Measurements from ENCODE around the gene KLF6.

Gene KLF6

DNA sequence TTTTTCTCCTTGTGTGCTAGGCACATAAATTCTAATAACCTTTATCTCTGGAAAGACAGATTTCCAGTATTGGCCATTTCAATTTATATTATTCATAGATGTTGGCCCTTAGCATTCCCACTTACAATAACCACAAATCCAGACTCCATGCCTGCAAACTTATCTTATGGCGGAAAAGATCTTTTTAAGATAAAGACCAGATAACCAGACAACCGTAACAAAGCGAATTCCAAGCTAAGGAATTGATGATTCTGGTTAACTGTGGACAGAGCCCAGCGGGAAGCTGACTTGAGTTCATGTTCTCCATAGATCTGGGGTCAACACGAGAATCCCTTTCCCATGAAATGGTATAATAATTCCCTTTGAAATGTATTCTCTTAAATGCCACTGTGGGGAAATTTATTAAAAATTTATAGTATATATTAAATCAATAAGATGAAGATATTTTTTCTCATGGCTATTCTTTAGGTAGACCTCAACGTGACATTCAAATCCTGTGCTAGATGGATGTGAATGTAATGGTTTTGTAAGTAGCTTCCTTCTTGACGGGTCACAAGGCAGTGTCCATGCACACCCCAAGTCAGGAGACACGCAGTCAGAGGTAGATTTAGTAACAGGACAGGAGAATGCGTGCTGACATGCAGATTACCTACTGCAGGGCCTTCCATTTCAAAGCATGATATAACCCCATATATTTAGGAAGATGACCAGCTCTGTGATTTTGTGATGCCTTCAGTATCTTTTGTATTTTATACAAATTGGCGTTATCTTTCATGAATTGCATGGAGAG lies 37.7 kb upstream of the KLF6 start:
- TF ChIP-seq GATA2 (IDR thresholded peaks at IDR 0.05; ENCODE audit: low read depth, low read length) (no peak), GATA3 (IDR thresholded peaks at IDR 0.05; ENCODE audit: low read depth, low read length) (no peak)

DNA sequence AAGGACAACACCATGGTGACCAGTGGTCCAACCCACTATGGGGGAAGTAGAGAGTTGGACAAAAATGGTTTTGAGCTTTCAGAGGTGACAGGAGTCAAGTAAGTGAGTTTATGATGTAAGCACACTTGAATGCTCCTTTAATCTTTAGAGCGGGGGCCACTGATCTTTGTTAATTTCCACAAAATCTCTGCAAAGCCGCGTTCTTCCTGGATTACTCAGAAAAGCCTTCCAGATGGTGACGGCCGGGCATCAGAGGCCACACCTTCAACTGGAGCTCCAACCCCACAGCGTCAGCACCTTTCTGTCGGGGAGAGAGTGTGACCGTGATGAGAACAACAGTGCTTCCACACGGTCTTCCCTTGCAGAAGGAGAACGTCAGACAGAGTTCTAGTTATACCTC lies 35.2 kb upstream of the KLF6 start:
- TF ChIP-seq GATA3 (IDR thresholded peaks at IDR 0.05; ENCODE audit: low read depth, low read length): no peak
- TF ChIP-seq GATA2 (IDR thresholded peaks at IDR 0.05; ENCODE audit: low read depth, low read length): no peak

DNA sequence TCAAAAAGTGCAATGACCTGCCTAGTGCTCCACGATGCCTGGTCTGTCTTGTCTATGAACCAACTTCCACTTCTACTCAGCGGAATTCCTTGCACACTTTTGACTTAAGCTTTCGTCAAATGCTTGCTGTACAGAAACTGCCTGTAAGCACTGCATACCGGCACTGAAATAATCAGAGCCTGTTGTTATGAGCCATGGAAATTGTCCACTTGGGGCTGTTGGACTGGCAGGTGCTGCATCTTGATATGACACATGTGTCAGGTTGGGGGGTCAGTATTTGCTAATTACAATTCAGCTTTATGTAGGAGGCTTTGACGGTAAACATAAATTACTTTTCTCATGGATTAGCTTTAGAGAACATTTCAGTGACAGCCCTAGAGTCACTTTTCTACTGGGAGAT lies 32.0 kb upstream of the KLF6 start:
- TF ChIP-seq GATA2 (IDR thresholded peaks at IDR 0.05; ENCODE audit: low read depth, low read length) (no peak), GATA3 (IDR thresholded peaks at IDR 0.05; ENCODE audit: low read depth, low read length) (no peak)

DNA sequence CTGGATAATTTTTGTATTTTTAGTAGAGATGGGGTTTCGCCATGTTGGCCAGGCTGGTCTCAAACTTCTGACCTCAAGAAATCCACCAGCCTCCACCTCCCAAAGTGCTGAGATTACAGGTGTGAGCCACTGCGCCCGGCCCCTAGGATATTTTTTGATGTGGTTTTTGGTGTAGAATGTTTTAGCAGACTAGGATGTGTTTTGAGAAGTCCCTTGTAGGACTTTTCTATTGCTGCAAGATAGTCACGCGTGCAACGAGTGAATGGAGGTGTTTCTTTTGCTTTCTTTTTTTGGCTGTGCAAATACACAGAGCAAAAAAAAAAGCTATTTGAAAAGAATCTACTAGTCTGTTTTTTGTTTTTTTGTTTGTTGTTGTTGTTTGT lies 29.8 kb upstream of the KLF6 start:
- TF ChIP-seq GATA3 (IDR thresholded peaks at IDR 0.05; ENCODE audit: low read depth, low read length): no peak
- no peak for TF ChIP-seq GATA2 (IDR thresholded peaks at IDR 0.05; ENCODE audit: low read depth, low read length)

DNA sequence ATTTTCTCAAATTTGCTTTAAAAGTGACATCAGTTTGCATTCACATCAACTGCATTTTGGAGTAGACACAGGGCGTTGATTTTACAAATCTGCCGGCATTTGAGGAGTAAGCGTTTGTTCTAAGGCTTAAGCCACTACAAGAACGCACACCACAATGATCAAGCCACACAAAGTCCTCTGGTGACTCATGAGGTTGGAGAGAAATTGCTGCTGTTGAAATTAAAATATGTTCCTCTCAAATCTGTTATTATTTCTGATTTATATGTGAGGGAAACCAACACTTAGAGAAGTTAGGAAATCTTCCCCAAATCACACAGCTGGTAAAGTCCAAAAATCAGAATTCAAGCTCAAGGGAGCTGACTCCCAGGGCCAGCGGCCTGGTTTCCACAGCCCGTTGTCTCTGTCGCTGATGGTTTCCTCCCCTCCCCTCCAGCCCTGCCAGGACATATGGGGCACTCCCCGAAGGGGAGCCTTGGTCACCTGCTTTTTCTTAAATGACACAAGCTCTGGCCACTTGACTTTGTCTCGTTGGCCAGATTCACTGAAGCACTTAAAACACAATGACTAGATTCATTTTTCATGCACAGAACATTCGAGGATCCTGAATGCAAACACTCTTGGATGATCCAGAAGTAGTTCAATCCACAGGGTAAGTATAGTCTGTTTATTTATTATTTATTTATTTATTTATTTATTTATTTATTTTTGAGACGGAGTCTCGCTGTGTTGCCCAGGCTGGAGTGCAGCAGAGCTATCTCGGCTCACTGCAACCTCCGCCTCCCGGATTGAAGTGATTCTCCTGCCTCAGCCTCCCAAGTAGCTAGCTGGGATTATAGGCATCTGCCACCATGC lies 29.2 kb upstream of the KLF6 start:
- TF ChIP-seq GATA2 (IDR thresholded peaks at IDR 0.05; ENCODE audit: low read depth, low read length): no peak
- TF ChIP-seq GATA3 (IDR thresholded peaks at IDR 0.05; ENCODE audit: low read depth, low read length): no peak

DNA sequence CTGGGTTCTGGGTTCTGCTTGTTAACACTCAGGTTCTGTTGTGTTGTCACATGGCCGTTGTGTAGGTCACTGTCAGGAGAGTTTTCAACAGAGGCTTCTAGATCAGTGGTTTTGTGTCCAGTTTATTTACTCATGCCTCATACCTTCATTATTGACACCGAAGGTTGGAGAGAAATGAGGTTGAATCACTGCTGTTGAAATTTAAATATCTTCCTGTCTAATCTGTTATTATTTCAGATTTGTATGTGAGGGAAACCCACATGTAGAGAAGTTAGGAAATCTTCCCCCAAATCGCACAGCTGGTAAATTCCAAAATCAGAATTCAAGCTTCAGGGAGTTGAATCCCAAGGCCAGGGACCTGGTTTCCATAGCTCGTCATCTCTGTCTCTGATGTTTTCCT lies 28.3 kb upstream of the KLF6 start:
- TF ChIP-seq GATA2 (IDR thresholded peaks at IDR 0.05; ENCODE audit: low read depth, low read length) (no peak), GATA3 (IDR thresholded peaks at IDR 0.05; ENCODE audit: low read depth, low read length) (no peak)

DNA sequence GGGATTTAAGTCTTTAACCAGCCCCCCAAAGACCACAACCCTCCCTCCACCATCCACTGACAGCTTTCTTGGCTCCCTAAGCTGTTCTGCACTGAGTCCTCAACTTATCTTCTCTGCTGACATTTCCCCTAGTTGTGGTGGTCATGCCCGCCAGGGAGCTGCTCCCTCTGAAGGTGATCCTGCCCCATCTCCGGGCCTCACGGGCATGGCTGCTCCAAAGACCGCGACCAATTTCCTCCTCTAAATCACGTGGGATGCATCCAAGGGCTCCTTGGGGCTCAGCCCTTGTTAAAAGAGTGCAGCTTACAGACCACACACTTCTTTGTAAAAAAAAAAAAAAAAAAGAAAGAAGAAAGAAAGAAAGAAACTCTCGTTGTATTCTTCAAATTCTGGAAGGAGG lies 27.1 kb upstream of the KLF6 start:
- TF ChIP-seq GATA3 (IDR thresholded peaks at IDR 0.05; ENCODE audit: low read depth, low read length): no peak
- no peak for TF ChIP-seq GATA2 (IDR thresholded peaks at IDR 0.05; ENCODE audit: low read depth, low read length)

DNA sequence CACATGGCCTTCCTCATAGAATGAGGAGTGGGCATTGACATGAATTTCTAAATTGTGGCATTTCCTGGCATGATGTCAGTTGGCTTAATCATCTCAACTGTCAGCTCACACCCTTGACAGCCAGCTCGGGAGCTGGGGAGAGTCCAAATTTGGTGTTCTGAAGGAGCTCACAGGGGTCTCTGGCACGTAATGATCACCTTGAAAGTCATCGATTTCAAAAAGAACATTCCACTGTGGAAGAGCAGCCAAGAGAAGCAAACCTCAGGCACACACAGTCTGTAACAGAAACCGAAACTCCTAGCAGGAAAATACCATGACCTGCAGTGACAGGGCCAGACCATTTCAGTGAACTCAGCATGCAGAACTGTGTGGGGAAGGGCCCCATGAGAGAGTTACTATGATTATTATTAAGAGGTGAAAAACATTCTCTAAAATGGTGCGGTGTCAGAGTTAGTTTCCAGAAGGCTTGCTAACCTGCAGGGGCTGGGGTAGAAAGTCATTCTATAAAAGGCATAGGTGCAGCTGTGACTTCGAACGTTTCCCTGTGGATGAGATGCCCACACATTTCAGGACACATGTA lies 26.4 kb upstream of the KLF6 start:
- TF ChIP-seq GATA3 (IDR thresholded peaks at IDR 0.05; ENCODE audit: low read depth, low read length): no peak
- no peak for TF ChIP-seq GATA2 (IDR thresholded peaks at IDR 0.05; ENCODE audit: low read depth, low read length)

DNA sequence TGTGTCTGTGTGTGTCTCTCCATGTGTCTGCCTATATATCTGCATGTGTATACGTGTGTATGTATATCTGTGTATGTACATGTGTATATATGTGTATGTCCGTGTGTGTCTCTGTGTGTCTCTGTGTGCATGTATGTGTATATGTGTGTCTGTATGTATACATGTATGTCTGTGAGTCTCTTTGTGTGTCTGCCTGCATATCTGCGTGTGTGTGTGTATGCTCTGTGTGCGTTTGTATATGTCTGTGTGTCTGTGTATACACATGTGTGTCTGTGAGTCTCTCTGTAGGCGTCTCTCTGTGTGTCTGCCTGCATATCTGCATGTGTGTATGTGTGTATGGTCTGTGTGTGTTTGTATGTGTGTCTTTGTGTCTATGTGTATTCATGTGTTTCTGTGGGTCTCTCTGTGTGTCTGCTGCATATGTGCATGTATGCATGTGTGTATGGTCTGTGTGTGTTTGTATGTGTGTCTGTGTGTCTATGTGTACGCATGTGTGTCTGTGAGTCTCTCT lies 23.7 kb upstream of the KLF6 start:
- TF ChIP-seq GATA2 (IDR thresholded peaks at IDR 0.05; ENCODE audit: low read depth, low read length): no peak
- no peak for TF ChIP-seq GATA3 (IDR thresholded peaks at IDR 0.05; ENCODE audit: low read depth, low read length)

DNA sequence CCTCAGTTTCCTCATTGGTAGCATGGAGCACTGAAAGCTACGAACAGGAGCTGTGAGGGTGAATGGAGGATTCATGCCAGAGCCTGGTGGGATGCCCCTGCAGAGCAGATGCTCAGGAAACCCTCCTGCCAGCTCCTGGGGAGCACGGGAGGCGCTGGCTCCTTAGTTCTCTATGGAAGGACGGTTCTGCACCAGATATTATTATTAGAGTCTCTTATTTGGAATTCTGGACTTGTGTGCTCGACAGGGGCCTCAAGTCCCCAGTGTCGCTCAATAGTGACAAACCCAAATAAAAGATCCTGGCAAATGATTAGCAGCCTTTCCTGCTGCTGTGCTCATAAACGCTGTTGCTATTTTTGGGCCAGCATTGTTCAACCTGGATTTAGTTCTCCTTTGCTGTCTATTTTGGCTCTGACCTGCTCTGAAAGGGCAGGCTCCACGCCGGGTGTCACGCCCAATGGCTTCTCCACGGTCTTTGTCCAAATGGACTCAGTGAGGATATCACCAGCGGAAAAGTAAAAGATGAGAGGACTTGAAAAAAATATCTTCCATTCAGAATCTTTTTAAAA lies 23.0 kb upstream of the KLF6 start:
- TF ChIP-seq GATA3 (IDR thresholded peaks at IDR 0.05; ENCODE audit: low read depth, low read length): no peak

DNA sequence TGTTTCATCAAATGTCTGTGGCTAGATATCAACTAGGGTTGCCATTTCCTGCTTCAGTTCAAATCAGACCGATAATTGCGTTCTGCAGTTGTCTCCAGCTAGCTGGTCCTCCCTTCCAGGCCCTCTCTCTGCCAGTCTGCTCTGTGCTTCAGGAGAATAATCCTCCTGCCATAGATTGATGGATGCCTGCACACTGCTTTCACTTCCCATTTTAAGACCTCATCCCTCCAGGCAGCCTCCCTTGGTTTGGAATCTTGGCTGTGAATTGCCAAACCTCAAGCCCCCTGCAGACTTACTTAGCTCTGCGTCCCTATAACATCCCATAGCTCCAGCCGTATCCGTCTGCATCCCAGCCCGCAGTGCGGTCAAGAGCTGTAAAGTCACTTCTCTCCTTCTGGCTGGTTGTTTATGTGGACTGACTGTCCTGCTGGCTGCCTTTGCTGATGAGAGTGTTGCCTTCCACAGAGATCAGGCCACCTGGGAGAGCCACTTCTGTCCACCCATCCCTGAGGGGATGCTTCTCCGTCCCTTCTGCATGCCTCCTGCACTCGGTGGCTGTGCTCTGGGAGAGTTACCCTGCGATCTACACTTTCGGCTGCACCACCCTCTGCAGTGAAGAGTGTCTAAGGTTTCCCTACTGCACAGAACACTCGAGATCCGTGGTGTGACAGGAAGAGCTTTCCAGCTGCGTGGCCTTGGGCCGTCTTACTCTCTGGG lies 22.4 kb upstream of the KLF6 start:
- TF ChIP-seq GATA3 (IDR thresholded peaks at IDR 0.05; ENCODE audit: low read depth, low read length) (no peak), GATA2 (IDR thresholded peaks at IDR 0.05; ENCODE audit: low read depth, low read length) (no peak)

DNA sequence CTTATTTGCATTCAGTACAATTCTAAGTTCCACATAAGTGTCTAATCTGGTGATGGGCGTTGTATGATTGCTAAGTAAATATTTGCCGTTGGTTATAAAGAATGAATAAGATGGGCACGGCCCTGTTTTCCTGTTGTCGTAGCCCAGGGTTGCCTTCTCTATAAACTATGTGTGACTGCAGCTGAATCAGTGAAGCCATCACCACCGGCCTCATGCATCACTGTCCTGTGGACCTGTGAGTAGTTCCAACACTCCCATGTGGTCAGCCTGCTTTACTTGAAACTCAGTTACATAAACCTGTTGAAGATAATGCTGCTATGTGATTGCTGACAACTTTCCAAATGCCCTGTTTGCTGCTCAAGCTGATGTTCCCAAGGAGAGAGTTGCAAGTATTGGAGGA lies 21.6 kb upstream of the KLF6 start:
- TF ChIP-seq GATA2 (IDR thresholded peaks at IDR 0.05; ENCODE audit: low read depth, low read length): no peak
- no peak for TF ChIP-seq GATA3 (IDR thresholded peaks at IDR 0.05; ENCODE audit: low read depth, low read length)

DNA sequence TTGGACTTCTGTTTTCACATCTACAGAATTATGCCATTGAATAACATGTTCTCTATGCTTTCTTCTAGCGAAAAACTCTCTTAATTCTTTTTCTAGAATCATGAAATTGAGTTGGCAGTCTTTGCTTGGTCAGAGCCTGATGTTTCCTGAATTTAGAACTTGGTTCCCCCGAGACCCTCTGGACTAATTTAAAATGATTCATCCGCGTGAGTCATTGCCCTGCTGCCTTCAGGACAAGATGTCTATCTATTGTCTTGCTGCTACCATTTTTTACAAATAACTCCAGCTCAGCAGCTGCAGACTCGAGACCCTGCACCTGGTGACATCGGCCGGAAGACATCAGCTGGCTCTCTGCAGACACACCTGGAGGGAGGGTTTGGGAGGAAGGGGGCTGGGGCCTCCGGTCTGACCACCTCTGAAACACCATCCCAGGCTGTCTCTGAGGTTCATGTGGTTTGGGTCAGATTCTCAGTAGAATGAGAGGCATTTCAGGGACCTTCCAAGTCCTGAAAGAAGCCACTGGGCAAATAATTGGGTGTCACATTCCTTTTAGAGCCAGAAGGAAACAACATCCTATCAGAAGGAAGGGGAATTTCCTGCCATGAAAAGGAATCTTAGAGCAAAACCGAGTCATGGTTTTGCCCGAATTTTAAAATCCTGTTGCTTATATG lies 20.9 kb upstream of the KLF6 start:
- no peak for TF ChIP-seq GATA3 (IDR thresholded peaks at IDR 0.05; ENCODE audit: low read depth, low read length)
- TF ChIP-seq GATA2 (IDR thresholded peaks at IDR 0.05; ENCODE audit: low read depth, low read length): peak; percentile 11; the same call in 1 of the 2 replicates
